ENCODE results near the gene DPF1.
"Not testable (repeated sequence)": the region's sequence is repeated elsewhere in the genome, so short reads cannot be mapped to it uniquely, and the experiment has no call there.

The DPF1 gene

DNA sequence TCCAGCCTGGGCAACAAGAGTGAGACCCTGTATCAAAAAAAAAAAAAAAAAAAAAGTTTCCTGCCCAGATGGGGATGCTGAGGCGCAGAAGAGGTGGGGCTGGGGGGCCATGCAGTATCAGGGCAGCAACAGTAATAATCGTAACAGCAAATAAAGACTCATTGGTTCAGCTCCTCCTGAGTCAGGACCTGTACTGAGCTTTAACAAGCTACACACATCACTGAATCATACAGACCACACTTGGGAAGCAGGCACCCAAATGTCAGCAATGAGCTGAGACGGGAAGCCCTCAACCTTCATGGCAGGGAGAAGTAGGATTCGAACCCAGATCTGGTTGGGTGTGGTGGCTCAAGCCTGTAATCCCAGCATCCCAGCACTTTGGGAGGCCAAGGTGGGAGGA is 10.6 kb upstream of the DPF1 start:
- Histone ChIP-seq H3K4me3 (ENCODE audit: low read length) (no peak overlapping the region), H3K79me2 (ENCODE audit: control insufficient read depth, low read length) (no peaks in the 10 kb centered on the region), H3K9me3 (ENCODE audit: control insufficient read depth, insufficient read depth, low read length) (no peaks in the 10 kb centered on the region), H3F3A (ENCODE audit: control insufficient read depth, insufficient read depth) (no peaks in the 10 kb centered on the region), H3K4me2 (ENCODE audit: low read length) (no peak overlapping the region), H3K4me1 (ENCODE audit: control insufficient read depth, low read length) (no peaks in the 10 kb centered on the region), H3K36me3 (ENCODE audit: control insufficient read depth, low read length) (no peaks in the 10 kb centered on the region), H4K20me1 (ENCODE audit: control insufficient read depth, insufficient read depth, low read depth, low read length) (no peaks in the 10 kb centered on the region), H3K27ac (ENCODE audit: low read depth, low read length) (no peak overlapping the region), H3K9me2 (replicated peaks; ENCODE audit: control insufficient read depth, low read length) (no peaks in the 10 kb centered on the region), H3K27me3 (ENCODE audit: control insufficient read depth, low read length) (no peaks in the 10 kb centered on the region)
- TF ChIP-seq, protein P1, sequence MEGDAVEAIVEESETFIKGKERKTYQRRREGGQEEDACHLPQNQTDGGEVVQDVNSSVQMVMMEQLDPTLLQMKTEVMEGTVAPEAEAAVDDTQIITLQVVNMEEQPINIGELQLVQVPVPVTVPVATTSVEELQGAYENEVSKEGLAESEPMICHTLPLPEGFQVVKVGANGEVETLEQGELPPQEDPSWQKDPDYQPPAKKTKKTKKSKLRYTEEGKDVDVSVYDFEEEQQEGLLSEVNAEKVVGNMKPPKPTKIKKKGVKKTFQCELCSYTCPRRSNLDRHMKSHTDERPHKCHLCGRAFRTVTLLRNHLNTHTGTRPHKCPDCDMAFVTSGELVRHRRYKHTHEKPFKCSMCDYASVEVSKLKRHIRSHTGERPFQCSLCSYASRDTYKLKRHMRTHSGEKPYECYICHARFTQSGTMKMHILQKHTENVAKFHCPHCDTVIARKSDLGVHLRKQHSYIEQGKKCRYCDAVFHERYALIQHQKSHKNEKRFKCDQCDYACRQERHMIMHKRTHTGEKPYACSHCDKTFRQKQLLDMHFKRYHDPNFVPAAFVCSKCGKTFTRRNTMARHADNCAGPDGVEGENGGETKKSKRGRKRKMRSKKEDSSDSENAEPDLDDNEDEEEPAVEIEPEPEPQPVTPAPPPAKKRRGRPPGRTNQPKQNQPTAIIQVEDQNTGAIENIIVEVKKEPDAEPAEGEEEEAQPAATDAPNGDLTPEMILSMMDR (IDR thresholded peaks at IDR 0.05; ENCODE audit: low read depth, low read length, poor library complexity, severe bottlenecking): no peak
- no peak for TF ChIP-seq EZH2phosphoT487 (IDR thresholded peaks at IDR 0.05; ENCODE audit: borderline replicate concordance, low read length)

DNA sequence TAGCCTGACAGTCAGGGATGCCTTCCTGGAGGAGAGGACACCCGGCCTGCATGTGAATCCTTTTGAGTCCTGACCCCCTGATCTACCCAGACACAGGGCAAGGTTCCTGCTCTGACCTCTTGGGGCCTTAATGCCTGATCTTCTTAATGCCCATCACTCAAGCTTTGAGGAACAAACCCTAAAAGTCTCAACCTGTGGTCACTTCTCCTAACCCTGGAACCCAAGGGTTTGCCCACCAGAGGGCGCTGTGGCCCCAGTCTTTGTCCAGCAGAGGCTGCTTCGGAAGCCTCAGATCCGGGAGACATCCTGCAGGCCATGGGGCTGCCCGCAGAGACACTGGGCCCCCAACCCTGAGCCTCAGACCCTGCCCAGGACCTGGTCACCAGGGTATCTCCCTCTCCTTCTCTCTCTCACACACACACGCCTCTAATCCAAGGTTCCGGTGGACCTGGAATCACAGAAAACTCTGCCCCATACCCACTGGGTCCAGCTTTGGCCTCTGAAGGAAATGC is 9.8 kb upstream of the DPF1 start:
- H3K79me2 ChIP-seq (ENCODE audit: control insufficient read depth, low read length): no peaks in the 10 kb centered on the region
- no peaks in the 10 kb centered on the region for H3K4me1 ChIP-seq (ENCODE audit: control insufficient read depth, low read length)
- H3K27me3 ChIP-seq (ENCODE audit: control insufficient read depth, low read length): peaks cover 2% of the 10 kb centered on the region
- TF ChIP-seq, protein P1 (IDR thresholded peaks at IDR 0.05; ENCODE audit: low read depth, low read length, poor library complexity, severe bottlenecking): peak; percentile 92
- no peak for TF ChIP-seq EZH2phosphoT487 (IDR thresholded peaks at IDR 0.05; ENCODE audit: borderline replicate concordance, low read length)
- H3K9me2 ChIP-seq (replicated peaks; ENCODE audit: control insufficient read depth, low read length): no peaks in the 10 kb centered on the region
- no peaks in the 10 kb centered on the region for H3K9me3 ChIP-seq (ENCODE audit: control insufficient read depth, insufficient read depth, low read length)
- H3K36me3 ChIP-seq (ENCODE audit: control insufficient read depth, low read length): no peaks in the 10 kb centered on the region
- no peaks in the 10 kb centered on the region for H4K20me1 ChIP-seq (ENCODE audit: control insufficient read depth, insufficient read depth, low read depth, low read length)
- H3K27ac ChIP-seq (ENCODE audit: low read depth, low read length): no peak overlapping the region
- no peak overlapping the region for H3K4me2 ChIP-seq (ENCODE audit: low read length)
- H3F3A ChIP-seq (ENCODE audit: control insufficient read depth, insufficient read depth): no peaks in the 10 kb centered on the region
- no peak overlapping the region for H3K4me3 ChIP-seq (ENCODE audit: low read length)

DNA sequence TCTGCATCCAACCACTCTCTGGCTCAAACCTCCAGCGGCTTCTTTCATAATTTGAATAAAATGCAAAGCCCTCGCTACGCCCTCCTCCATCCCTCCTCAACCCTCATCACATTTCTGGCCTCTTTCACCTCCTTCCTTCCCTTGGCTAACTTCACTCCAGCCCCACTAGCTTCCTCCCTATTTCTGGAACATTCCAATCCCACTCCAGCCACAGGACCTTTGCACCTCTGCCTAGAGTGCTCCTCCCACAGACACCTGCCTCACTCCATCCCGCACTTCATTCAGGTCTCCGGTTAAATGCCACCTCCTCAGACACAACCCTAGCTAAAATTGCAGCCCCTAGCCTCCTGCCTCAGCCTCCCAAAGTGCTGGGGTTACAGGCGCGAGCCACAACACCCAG is 7.9 kb upstream of the DPF1 start:
- Histone ChIP-seq H3K4me1 (ENCODE audit: control insufficient read depth, low read length) (peaks cover 4% of the 10 kb centered on the region; the same call in 1 of the 2 replicates), H3K27ac (ENCODE audit: low read depth, low read length) (no peak overlapping the region), H4K20me1 (ENCODE audit: control insufficient read depth, insufficient read depth, low read depth, low read length) (no peaks in the 10 kb centered on the region), H3K9me2 (replicated peaks; ENCODE audit: control insufficient read depth, low read length) (no peaks in the 10 kb centered on the region), H3K4me2 (ENCODE audit: low read length) (no peak overlapping the region), H3K4me3 (ENCODE audit: low read length) (no peak overlapping the region), H3K27me3 (ENCODE audit: control insufficient read depth, low read length) (peaks cover 12% of the 10 kb centered on the region), H3K36me3 (ENCODE audit: control insufficient read depth, low read length) (no peaks in the 10 kb centered on the region), H3K9me3 (ENCODE audit: control insufficient read depth, insufficient read depth, low read length) (no peaks in the 10 kb centered on the region), H3F3A (ENCODE audit: control insufficient read depth, insufficient read depth) (no peaks in the 10 kb centered on the region), H3K79me2 (ENCODE audit: control insufficient read depth, low read length) (no peaks in the 10 kb centered on the region)
- TF ChIP-seq, protein P1 (IDR thresholded peaks at IDR 0.05; ENCODE audit: low read depth, low read length, poor library complexity, severe bottlenecking): no peak
- TF ChIP-seq EZH2phosphoT487 (IDR thresholded peaks at IDR 0.05; ENCODE audit: borderline replicate concordance, low read length): no peak

DNA sequence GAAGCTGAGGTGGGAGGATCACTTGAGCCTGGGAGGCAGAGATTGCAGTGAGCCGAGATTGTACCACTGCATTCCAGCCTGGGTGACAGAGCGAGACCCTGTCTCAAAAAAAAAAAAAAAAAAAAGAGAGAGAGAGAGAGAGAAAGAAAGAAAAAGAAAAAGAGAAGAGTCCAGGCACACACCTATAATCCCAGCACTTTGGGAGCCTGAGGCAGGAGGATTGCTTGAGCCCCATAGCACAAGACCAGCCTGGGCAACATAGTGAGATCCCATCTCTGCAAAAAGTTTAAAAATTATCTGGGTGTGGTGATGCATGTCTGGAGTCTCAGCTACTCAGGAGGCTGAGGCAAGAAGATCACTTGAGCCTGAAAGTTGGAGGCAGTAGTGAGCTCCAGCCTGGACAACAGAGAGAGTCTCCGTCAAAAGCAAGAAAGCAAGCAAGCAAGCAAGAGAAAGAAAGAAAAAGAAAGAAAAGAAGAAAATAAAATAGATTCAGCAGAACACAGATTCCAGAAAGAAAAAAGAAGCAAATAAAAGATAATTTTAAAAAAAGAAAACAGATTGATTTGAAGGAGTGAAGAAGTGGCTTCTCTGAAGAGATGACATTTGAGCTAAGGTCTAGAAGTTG is 6.6 kb upstream of the DPF1 start:
- peaks cover 12% of the 10 kb centered on the region for H3K27me3 ChIP-seq (ENCODE audit: control insufficient read depth, low read length)
- H3K79me2 ChIP-seq (ENCODE audit: control insufficient read depth, low read length); H3K4me1 ChIP-seq (ENCODE audit: control insufficient read depth, low read length); H3K9me3 ChIP-seq (ENCODE audit: control insufficient read depth, insufficient read depth, low read length); H3K27ac ChIP-seq (ENCODE audit: low read depth, low read length); H3K4me2 ChIP-seq (ENCODE audit: low read length); H3K36me3 ChIP-seq (ENCODE audit: control insufficient read depth, low read length); H4K20me1 ChIP-seq (ENCODE audit: control insufficient read depth, insufficient read depth, low read depth, low read length); H3K9me2 ChIP-seq (replicated peaks; ENCODE audit: control insufficient read depth, low read length); H3F3A ChIP-seq (ENCODE audit: control insufficient read depth, insufficient read depth); H3K4me3 ChIP-seq (ENCODE audit: low read length): not testable (repeated sequence)

Data from DOHH2 (cell line).